ENCODE data around the gene SLC2A11.
A peak's percentile ranks its signal among the peaks of the same experiment; 100 is the strongest.

Gene SLC2A11

DNA sequence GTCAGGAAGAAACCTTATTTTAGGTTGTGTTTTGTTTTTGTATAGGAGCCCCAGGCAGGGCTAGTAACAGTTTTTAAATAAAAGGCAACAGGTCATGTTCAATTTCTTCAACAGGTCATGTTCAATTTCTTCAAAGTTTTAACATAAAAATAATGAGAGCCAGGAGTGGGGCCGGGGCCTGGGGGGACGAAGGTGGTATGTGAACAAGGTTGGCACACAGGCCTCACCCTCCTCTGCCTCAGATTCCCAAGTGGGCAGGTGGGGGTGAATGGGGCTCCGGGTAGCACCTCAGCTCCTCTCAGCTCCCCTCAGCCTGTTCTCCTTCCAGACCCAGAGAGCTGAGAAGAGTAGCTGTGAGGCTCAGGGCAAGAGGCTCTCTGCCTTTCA lies 23.3 kb upstream of the SLC2A11 start:
- Histone ChIP-seq H3K9me3 (ENCODE audit: control insufficient read depth, low read depth, low read length) (no peaks in the 10 kb centered on the region), H3K36me3 (ENCODE audit: control insufficient read depth, low read depth, low read length) (peaks cover 40% of the 10 kb centered on the region), H3K27ac (ENCODE audit: low read length) (no peak overlapping the region), H3K9ac (ENCODE audit: low read length) (no peak overlapping the region), H3K27me3 (ENCODE audit: control insufficient read depth, insufficient read depth, low read length) (no peaks in the 10 kb centered on the region), H3K4me1 (ENCODE audit: control insufficient read depth, low read depth, low read length) (peaks cover 8% of the 10 kb centered on the region), H3K4me3 (ENCODE audit: low read length) (no peak overlapping the region)

DNA sequence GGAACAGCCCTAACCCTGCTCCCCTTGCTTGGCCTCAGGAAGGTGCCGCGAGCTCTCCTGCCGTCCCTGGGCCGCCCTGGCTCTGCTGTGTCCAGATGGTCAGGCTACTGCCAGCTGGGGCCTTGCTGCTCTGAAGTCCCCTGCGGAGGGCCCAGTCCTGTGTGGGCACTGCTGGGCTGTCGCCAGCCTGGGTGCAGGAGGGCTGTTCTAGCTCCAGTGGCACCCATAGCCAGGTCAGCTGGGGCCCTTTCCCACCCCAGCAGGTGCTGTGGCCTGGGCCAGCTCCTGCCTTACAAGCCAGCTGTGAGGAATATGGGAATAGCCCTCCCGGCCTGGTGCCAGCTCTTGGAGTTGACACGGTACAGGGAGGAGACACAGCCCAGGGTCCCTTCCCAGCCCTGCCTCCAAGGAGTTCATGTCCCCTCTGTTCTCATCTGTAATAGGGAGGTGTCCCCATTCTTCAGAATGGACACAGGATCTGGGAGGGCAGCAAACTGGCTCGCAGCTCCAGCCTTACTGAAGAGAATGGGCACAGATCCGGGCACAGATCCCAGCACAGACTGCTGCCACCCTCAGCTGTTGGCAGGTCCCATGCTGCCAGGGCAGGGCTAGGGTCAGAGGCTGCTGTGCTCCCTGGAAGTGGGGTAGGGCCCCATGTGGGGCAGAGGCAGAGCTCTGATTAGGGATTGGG lies 22.7 kb upstream of the SLC2A11 start:
- Histone ChIP-seq H3K4me1 (ENCODE audit: control insufficient read depth, low read depth, low read length) (peaks cover 8% of the 10 kb centered on the region), H3K9ac (ENCODE audit: low read length) (no peak overlapping the region), H3K36me3 (ENCODE audit: control insufficient read depth, low read depth, low read length) (peaks cover 35% of the 10 kb centered on the region), H3K4me3 (ENCODE audit: low read length) (no peak overlapping the region), H3K9me3 (ENCODE audit: control insufficient read depth, low read depth, low read length) (no peaks in the 10 kb centered on the region), H3K27me3 (ENCODE audit: control insufficient read depth, insufficient read depth, low read length) (peaks cover 3% of the 10 kb centered on the region), H3K27ac (ENCODE audit: low read length) (no peak overlapping the region)

DNA sequence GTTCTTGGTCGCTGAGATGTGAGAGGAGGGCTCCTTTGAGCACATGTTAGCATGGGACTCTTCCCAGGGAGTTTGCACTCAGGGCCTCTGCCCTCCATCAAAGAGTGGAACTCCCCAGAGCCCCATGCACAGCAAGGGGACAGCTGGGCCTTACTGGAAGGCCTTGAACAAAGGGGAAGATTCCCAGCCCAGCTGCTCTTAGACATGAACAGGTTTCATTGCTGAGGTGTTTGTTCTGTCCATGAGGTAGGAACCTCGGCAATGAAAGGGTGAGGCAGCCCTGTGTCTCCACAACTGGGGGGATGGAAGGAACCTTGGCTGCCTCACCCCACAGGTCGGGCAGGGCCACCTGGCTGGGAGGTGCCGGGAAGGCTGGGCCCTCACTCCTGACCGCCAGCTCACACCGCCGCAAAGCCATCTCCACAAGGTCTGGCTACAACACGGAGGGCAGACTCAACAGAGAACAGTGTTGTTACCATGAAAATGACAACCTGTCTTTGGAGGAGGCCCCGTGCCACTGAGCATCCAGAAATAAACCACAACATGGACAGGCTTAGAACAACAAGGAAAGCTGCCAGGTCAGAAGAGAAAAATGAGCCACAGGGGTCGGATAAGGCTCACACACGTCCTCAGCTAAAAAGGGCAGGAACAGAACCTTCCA lies 22.1 kb upstream of the SLC2A11 start:
- H3K4me3 ChIP-seq (ENCODE audit: low read length), result no peak overlapping the region
- H3K9me3 ChIP-seq (ENCODE audit: control insufficient read depth, low read depth, low read length), result no peaks in the 10 kb centered on the region
- H3K4me1 ChIP-seq (ENCODE audit: control insufficient read depth, low read depth, low read length), result peaks cover 8% of the 10 kb centered on the region
- no peak overlapping the region for H3K9ac ChIP-seq (ENCODE audit: low read length)
- peaks cover 9% of the 10 kb centered on the region for H3K27me3 ChIP-seq (ENCODE audit: control insufficient read depth, insufficient read depth, low read length)
- H3K36me3 ChIP-seq (ENCODE audit: control insufficient read depth, low read depth, low read length), result peaks cover 31% of the 10 kb centered on the region
- H3K27ac ChIP-seq (ENCODE audit: low read length), result no peak overlapping the region

DNA sequence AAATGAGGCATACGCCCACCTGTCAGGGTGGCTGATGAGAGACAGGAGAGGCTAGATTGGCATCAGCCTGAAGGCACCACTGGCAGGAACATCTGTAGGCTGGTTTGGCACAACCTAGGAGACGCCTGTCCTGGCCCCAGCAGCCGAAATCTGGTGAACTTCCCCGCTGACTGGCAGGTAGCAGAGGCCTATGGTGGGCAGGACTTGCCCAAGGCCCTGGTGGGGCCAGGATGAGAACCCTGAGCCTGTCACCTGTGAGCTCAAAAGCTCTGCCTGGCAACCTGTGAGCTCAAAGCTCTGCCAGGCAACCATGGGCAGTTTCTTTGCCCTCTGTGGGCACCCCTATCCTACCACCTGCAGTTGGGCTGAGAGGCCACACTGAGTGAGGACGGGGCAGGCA lies 21.4 kb upstream of the SLC2A11 start:
- H3K9ac ChIP-seq (ENCODE audit: low read length), result no peak overlapping the region
- no peak overlapping the region for H3K4me3 ChIP-seq (ENCODE audit: low read length)
- H3K27me3 ChIP-seq (ENCODE audit: control insufficient read depth, insufficient read depth, low read length), result peaks cover 9% of the 10 kb centered on the region
- no peak overlapping the region for H3K27ac ChIP-seq (ENCODE audit: low read length)
- H3K4me1 ChIP-seq (ENCODE audit: control insufficient read depth, low read depth, low read length), result peaks cover 8% of the 10 kb centered on the region
- no peaks in the 10 kb centered on the region for H3K9me3 ChIP-seq (ENCODE audit: control insufficient read depth, low read depth, low read length)
- H3K36me3 ChIP-seq (ENCODE audit: control insufficient read depth, low read depth, low read length), result peaks cover 27% of the 10 kb centered on the region

DNA sequence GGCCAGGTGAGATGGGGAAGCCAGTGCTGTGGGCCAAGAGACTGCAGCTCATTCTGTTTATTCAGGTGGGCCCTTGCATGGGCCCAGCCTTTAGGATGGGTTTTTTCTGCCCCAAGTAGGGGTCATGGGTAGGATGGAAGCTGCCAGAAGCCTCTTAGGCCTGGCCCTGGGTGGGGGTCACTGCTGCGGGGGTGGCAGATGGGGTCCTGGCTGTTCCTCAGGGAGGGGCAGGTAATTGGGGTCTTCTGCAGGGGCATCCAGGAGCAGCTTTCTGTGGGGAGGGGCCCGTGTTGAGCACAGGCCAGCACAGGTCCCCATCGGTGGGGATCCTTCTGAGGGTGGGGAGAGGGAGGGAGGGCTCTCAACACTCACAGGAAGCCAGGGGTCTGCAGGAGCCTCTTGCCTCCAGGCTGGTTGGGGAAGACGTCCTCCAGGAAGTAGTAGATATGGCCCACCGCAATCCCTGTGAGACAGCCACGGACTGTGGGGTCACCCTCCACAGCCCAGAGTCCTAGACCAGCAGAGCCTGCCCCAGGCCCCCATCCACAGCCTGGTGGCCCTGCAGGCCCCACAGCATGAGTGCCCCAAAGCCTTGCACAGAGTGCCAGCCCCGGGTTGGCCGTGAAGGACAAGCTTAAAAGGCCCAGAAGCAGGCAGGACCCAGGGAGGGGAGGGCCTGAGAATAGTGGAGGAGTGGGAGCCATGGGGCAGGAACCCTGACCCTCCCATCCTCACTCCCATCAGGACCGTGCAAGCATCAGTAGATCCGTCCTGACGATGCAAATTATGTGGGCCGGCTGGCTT lies 20.8 kb upstream of the SLC2A11 start:
- H3K4me1 ChIP-seq (ENCODE audit: control insufficient read depth, low read depth, low read length), result peaks cover 8% of the 10 kb centered on the region
- H3K27ac ChIP-seq (ENCODE audit: low read length), result no peak overlapping the region
- no peak overlapping the region for H3K9ac ChIP-seq (ENCODE audit: low read length)
- H3K27me3 ChIP-seq (ENCODE audit: control insufficient read depth, insufficient read depth, low read length), result peaks cover 9% of the 10 kb centered on the region
- no peaks in the 10 kb centered on the region for H3K9me3 ChIP-seq (ENCODE audit: control insufficient read depth, low read depth, low read length)
- H3K36me3 ChIP-seq (ENCODE audit: control insufficient read depth, low read depth, low read length), result peaks cover 27% of the 10 kb centered on the region
- H3K4me3 ChIP-seq (ENCODE audit: low read length), result no peak overlapping the region

DNA sequence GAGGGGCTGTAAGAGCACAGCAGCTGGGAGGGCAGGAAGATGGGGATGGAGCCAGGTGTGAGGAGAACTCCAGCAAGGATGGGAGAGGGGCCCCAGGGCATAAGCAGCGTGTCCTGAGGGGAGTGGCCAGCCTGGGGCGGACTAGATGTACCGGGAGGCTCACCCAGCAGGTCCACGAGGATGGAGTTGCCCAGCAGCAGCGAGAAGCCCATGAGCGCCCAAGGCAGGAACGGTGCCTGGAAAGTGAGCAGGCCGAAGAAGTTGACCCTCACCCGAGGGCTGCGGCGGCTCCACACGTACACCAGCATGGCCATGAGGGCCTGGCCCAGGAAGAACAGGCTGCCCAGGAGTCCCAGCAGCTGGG lies 20.2 kb upstream of the SLC2A11 start:
- Histone ChIP-seq H3K4me1 (ENCODE audit: control insufficient read depth, low read depth, low read length) (peaks cover 8% of the 10 kb centered on the region), H3K27ac (ENCODE audit: low read length) (no peak overlapping the region), H3K9ac (ENCODE audit: low read length) (no peak overlapping the region), H3K36me3 (ENCODE audit: control insufficient read depth, low read depth, low read length) (peaks cover 27% of the 10 kb centered on the region), H3K4me3 (ENCODE audit: low read length) (peak overlapping the region; percentile 77), H3K27me3 (ENCODE audit: control insufficient read depth, insufficient read depth, low read length) (peaks cover 9% of the 10 kb centered on the region), H3K9me3 (ENCODE audit: control insufficient read depth, low read depth, low read length) (no peaks in the 10 kb centered on the region)

DNA sequence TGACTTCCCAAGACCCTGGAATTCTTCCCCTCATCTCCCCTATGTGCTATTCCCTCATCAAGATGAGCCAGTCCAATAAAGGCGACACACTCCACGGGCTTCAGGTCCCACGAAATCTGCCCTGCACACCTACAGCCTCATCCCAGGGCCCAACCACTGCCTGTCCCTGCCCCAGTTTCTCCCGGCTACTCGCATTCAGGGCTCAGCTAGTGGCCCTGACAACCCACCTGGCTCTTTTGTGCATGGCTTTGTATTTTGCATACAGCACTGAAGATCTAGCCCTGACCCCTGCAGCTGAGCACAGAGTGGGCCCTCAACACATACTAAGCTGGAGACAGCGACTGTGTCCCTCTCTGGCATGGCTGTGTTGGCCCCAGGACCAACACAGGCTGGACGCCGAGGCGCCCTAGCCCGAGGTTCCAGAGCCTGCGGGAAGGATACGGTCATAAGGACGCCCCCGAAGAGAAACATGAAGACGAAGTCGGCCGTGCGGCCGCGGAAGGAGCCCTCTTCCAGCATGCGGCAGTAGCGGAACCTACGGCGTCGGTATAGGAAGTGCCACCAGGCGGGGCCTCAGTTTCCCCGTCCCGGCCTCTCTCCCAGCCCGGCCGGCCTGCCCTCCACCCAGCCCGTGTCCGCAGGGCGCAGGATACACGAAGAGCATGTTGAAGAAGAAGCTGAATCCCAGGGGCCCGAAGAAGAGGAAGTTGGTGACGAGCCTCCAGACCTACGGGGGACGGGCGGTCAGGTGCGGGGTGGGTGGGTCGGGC lies 19.6 kb upstream of the SLC2A11 start:
- Histone ChIP-seq H3K27me3 (ENCODE audit: control insufficient read depth, insufficient read depth, low read length) (peaks cover 9% of the 10 kb centered on the region), H3K36me3 (ENCODE audit: control insufficient read depth, low read depth, low read length) (peaks cover 25% of the 10 kb centered on the region), H3K9ac (ENCODE audit: low read length) (peak overlapping the region; percentile 52), H3K4me1 (ENCODE audit: control insufficient read depth, low read depth, low read length) (peaks cover 8% of the 10 kb centered on the region), H3K9me3 (ENCODE audit: control insufficient read depth, low read depth, low read length) (no peaks in the 10 kb centered on the region), H3K27ac (ENCODE audit: low read length) (no peak overlapping the region), H3K4me3 (ENCODE audit: low read length) (peak overlapping the region; percentile 77)

DNA sequence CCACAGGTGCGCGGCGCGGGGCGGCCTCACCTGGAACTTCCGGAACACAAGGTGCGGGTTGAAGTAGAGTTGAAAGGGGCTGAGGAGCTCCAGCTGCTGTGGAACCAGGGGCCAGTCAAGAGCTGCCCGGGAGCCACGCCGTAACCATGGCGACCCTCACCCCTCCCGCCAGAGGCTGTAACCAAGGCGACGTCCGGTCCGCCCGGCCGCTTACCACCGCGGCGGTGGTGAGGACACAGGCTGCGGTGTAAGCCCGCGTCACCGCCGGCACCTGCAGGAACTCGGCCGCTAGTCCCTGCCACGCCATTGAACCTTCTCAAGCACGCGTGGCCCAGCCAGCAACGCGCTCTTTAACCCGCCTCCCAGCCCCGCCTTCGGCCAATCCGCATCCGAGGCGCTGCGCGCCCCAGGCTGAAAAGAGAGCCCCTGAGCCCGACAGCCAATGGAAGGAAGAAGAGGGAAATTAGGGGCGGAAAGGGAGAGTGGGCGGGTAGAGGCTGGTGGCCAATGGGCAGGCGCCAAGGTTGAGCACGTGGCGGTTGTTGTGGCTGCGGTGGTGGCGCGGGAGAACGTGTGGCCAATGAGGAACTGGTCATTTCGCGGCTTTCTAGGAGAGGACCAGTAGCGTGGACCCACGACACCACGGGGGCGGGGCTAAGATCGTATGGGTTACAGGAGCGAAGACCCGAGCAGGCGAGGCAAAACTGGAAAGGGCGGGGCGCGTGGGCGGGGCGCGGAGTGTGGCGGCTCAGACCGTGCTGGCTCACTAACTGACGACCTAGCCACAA lies 18.8 kb upstream of the SLC2A11 start, which contains the start of gene DERL3:
Gene DERL3 (minus strand): TSS at position 326 of the 788 bp plus-strand sequence. CDS start 19 bp downstream, at position 307.
- no peaks in the 10 kb centered on the region for H3K9me3 ChIP-seq (ENCODE audit: control insufficient read depth, low read depth, low read length)
- H3K27me3 ChIP-seq (ENCODE audit: control insufficient read depth, insufficient read depth, low read length), result peaks cover 9% of the 10 kb centered on the region
- no peak within 1 kb of the TSS for H3K27ac ChIP-seq (ENCODE audit: low read length)
- H3K4me3 ChIP-seq (ENCODE audit: low read length), result peak within 1 kb of the TSS; percentile 77
- H3K36me3 ChIP-seq (ENCODE audit: control insufficient read depth, low read depth, low read length), result peaks cover 17% of the 10 kb centered on the region
- peaks cover 8% of the 10 kb centered on the region for H3K4me1 ChIP-seq (ENCODE audit: control insufficient read depth, low read depth, low read length)
- H3K9ac ChIP-seq (ENCODE audit: low read length), result peak within 1 kb of the TSS; percentile 52

DNA sequence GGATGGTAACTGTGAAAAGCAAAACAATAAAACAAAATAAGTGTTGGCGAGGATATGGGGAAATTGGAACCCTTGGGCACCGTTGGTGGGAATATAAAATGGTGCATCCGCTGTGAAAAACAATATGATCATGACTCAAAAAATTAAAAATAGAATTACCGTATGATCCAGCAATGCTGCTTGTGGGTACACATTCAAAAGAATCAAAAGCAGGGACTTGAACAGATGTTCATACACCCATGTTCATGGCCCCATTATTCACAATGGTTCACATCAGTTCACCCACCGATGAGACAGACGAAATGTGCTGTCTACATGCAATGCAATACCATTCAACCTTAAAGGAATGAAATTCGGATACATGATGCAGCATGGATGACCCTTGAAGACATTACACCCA lies 17.6 kb upstream of the SLC2A11 start:
- Histone ChIP-seq H3K9me3 (ENCODE audit: control insufficient read depth, low read depth, low read length) (no peaks in the 10 kb centered on the region), H3K27me3 (ENCODE audit: control insufficient read depth, insufficient read depth, low read length) (peaks cover 9% of the 10 kb centered on the region), H3K4me3 (ENCODE audit: low read length) (no peak overlapping the region), H3K36me3 (ENCODE audit: control insufficient read depth, low read depth, low read length) (peaks cover 12% of the 10 kb centered on the region), H3K27ac (ENCODE audit: low read length) (no peak overlapping the region), H3K4me1 (ENCODE audit: control insufficient read depth, low read depth, low read length) (peaks cover 8% of the 10 kb centered on the region), H3K9ac (ENCODE audit: low read length) (no peak overlapping the region)

DNA sequence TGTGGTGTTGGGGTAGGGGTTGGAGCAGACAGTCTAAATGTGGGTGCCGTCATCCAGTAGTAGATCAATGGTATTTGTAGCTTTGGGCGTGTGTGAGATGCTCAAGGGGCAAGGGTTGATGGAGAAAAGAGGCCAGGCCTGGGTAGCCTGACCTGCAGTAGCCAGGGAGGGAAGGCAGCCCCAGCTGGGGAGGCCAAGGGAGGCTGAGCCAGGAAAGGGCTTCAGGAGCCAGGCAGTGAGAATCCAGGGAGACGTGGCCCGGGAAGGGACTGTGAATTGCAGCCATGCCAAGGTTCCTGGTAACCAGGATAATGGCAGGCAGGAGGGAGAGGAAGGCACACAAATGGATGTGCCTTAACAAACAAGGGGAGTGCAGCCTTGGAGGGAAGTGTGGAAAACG lies 16.4 kb upstream of the SLC2A11 start:
- H3K27me3 ChIP-seq (ENCODE audit: control insufficient read depth, insufficient read depth, low read length), result peaks cover 9% of the 10 kb centered on the region
- no peaks in the 10 kb centered on the region for H3K9me3 ChIP-seq (ENCODE audit: control insufficient read depth, low read depth, low read length)
- H3K9ac ChIP-seq (ENCODE audit: low read length), result no peak overlapping the region
- no peak overlapping the region for H3K27ac ChIP-seq (ENCODE audit: low read length)
- H3K4me1 ChIP-seq (ENCODE audit: control insufficient read depth, low read depth, low read length), result peaks cover 13% of the 10 kb centered on the region
- no peak overlapping the region for H3K4me3 ChIP-seq (ENCODE audit: low read length)
- H3K36me3 ChIP-seq (ENCODE audit: control insufficient read depth, low read depth, low read length), result no peaks in the 10 kb centered on the region

Measured in iPS-18a (cell line).